SH-SY5Y (cell line): ENCODE results near the gene OBI1.

Experiments used
- GATA2 ChIP-seq: IDR thresholded peaks from 2 replicates; pipeline ENCODE4 v1.6.1; 2011; ENCODE audit warnings: mild to moderate bottlenecking, low read depth, low read length
- GATA3 ChIP-seq: IDR thresholded peaks from 2 replicates; pipeline ENCODE4 v1.6.1; 2011; ENCODE audit warnings: low read depth, mild to moderate bottlenecking, low read length, moderate library complexity

DNA sequence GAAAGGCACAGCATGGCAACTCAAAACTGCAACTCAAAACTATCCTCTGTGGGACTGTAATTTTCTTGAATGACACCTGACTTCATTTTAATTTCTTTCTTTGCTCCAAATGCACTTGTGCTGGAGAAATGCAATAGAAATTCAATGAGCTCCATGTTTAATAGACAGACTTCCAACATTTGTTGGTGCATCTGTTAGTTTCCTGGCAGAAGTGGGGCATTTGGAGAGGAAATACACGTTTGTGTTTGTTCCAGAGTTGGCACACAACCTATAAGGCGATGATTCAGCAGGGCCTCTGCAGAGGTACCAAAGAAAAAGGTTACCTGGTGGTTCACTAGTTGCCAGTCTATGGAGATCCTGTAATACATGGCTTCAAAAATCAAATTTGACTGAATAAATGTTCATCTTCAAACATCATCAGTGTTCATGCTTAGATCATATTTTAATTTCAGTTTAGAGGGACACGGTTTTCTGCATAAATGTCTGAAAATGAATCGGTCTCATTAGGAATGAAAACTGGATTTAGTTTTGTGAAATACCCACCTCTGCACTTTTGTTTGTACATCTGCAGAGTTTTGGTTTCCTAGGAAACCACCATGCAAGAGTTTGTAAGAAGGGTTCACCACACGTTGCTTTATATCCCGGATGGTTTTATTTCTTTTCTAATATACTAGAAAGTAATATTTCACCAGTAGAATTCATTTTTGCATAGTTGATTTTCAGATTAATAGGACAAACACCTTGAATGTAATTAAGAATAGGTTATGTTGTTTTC is 21.8 kb upstream of the OBI1 start:
- TF ChIP-seq GATA3 (no peak), GATA2 (no peak)
